NB4 (cell line): ENCODE data around the gene SRPRB.

ENCODE experiments used
- CTCF ChIP-seq: IDR thresholded peaks from one replicate; pipeline ENCODE4 v1.5.1; 2012; ENCODE audit warnings: low read depth, low read length
- POLR2A ChIP-seq: IDR thresholded peaks from 2 replicates; pipeline ENCODE4 v1.6.1; 2011; ENCODE audit warnings: mild to moderate bottlenecking; ENCODE audit not compliant: insufficient read length; ENCODE audit errors: extremely low read depth

GRCh38 chr3:133757701-133758567, 47.7 kb upstream of the SRPRB start:
- TF ChIP-seq POLR2A (no peak), CTCF (no peak)
